Fibroblast of mammary gland (primary cell): Measurements from ENCODE around the gene WFIKKN1.
A peak's percentile ranks its signal among the peaks of the same experiment; 100 is the strongest.

Experiments
- DNase-seq: peaks from one replicate; pipeline ENCODE4 v3.0.0-alpha.2; 2010; ENCODE audit warnings: low read depth
- H3K4me3 ChIP-seq: 2 replicates; pipeline ENCODE4 v1.5.1; 2011; ENCODE audit warnings: low read depth, mild to moderate bottlenecking, low read length, moderate library complexity; ENCODE audit not compliant: control insufficient read depth
- TF ChIP-seq, protein P1 (sequence below): conservative IDR thresholded peaks from 2 replicates; pipeline ENCODE4 v1.5.1; 2011; ENCODE audit warnings: low read depth, low read length, inconsistent platforms; ENCODE audit not compliant: control insufficient read depth, insufficient read depth

Gene WFIKKN1

DNA sequence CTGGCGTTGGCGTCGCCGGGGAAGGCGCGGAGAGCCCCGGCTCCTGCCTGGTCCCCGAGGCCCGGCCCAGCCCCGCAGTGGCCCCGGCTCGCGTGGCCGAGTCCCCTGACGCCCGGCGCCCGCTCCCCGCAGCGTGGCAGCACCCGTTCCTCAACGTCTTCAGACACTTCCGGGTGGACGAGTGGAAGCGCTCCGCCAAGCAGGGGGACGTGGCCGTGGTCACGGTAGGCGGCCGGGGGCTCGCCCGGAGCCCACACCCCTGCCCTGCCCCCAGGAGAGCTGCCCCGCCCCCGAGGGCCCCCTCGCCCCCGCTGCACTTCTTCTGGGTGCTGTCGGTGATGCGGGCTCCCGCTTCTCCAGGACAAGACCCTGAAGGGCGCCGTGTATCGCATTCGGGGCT lies 18.8 kb downstream of the WFIKKN1 start:
- TF ChIP-seq, protein P1, sequence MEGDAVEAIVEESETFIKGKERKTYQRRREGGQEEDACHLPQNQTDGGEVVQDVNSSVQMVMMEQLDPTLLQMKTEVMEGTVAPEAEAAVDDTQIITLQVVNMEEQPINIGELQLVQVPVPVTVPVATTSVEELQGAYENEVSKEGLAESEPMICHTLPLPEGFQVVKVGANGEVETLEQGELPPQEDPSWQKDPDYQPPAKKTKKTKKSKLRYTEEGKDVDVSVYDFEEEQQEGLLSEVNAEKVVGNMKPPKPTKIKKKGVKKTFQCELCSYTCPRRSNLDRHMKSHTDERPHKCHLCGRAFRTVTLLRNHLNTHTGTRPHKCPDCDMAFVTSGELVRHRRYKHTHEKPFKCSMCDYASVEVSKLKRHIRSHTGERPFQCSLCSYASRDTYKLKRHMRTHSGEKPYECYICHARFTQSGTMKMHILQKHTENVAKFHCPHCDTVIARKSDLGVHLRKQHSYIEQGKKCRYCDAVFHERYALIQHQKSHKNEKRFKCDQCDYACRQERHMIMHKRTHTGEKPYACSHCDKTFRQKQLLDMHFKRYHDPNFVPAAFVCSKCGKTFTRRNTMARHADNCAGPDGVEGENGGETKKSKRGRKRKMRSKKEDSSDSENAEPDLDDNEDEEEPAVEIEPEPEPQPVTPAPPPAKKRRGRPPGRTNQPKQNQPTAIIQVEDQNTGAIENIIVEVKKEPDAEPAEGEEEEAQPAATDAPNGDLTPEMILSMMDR: no peak
- peak overlapping the region; percentile 54 for H3K4me3 ChIP-seq
- no peak for DNase-seq

DNA sequence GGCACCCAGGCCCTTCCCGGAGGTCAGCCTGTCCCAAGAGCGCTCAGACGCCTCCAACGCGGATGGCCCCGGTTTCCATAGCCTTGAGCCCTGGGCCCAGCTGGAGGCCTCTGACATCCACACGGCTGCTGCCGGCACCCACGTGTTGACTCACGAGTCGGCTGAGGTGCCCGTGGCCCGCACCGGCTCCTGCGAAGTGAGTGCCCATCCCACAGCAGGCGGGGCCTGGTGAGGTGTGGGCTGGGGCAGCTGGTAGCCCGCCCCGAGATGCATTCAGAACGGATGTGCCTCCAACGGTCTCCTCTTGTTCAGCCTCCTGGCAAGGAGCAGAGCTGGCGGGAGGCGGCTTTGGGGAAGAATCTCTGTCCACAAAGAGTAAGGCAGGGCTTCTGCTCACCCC lies 21.1 kb downstream of the WFIKKN1 start:
- no peak overlapping the region for H3K4me3 ChIP-seq
- TF ChIP-seq, protein P1: no peak
- DNase-seq: no peak

DNA sequence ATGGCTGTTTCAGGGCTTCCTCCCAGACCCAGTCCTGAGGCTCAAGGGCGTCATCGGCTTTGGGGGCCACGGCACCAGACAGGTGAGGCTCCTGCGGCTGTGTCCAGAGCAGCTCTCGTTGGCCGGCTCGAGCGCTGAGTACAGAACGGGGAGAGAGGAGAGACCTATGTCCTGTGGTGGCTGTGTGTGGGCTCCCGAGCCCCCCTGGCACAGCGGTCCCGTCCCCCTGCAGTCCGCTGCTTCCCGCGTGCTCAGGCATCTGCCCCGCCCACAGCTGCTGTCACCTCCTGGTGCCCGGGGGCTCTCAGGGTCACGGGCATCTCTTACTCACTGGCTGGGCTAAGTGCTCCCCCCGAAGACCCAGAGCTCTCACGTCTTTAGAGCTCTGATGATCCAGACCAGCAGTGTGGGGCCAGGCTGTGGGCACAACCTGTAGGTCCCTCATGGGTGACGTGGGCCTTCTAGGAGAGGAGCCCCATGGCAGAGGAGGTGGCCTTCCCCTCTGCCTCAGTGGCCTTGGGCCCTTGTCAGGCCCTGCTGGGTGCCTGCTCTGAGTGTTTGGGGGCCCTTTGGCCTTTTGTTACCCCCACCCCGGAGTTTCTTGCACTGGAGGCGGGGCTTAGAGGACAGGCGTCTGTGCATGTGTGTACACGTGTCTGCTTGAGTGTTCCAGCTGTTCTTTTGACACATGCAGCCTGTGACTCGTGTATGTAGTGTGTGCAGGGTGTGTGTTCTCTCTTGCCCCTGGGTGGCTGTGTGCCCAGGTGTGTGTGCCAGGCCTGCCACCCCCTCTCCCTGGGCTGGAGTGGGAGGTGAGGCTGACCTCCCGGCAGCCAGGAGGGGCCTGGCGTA lies 21.9 kb downstream of the WFIKKN1 start:
- H3K4me3 ChIP-seq: no peak overlapping the region
- no peak for DNase-seq
- TF ChIP-seq, protein P1: no peak

DNA sequence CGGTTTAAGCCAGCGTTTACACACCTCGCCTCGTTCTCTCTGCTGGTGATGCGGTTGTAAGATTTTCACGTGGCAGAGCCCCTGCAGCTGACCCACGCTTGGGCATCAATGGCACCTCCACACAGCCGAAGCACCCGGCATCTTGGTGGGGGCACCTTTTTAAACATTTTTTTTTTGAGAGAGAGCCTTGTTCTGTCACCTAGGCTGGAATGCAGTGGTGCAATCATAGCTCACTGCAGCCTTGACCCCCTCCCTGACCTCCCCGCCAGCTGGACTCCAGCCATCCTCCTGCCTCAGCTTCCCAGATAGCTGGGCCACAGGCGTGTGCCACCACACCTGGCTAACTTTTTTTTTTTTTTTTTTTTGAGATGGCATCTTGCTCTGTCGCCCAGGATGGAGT lies 23.2 kb downstream of the WFIKKN1 start:
- no peak for DNase-seq
- no peak overlapping the region for H3K4me3 ChIP-seq
- TF ChIP-seq, protein P1: no peak

DNA sequence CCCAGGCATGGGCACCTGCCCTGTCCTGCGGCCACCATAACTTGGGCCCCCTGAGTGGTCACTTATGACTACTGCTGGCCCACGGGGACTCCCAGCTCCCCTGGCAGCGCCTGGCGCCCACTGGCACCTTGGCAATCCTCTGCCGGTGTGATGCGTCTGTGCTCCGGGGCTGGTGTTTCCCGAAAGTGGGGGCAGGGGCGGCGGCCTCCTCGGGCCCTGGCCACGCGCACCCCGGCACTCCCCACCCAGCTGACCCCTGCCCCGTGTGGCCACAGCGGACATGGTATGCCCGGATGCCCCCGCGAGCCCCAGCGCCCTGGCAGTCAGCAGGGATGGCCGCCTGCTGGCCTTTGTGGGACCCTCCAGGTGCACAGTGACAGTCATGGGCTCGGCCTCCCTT lies 26.7 kb downstream of the WFIKKN1 start:
- TF ChIP-seq, protein P1: no peak
- DNase-seq: no peak
- no peak overlapping the region for H3K4me3 ChIP-seq

DNA sequence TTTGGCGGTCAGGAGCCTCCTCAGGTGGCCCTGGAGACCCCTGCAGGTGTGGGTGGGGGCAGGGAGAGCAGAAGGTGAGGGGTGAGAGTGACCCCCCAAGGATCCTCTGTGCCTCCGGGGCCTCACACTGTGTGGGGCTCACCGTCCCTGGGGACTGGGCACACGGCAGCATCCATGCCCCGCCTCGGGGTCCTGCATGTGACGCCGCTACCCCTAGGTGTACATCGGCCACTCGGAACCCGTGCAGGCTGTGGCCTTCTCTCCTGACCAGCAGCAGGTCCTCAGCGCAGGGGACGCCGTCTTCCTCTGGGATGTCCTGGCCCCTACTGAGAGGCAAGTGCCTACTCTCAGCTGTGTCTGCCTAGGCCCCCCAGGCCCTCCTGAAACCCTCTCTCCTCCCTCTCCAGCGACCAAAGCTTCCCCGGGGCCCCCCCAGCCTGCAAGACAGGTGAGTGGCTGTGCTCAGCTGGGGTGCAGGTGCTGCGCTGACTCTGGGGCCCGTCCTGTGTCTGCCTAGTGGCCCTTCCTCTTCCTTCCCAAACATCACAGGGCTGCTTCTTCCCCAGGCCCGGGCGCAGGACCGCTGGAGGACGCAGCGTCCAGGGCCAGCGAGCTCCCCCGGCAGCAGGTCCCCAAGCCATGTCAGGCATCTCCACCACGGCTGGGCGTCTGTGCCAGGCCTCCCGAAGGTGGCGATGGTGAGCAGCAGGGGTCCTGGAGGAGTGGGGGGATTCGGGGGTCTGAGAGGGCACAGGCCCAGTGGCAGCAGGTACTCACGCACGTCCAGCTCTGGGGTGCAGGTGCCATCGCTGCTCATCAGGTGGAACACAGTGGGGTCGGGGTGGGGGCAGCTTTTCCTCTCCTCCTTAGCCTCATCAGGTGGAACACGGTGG lies 28.1 kb downstream of the WFIKKN1 start:
- DNase-seq: no peak
- H3K4me3 ChIP-seq: no peak overlapping the region

More for the DNA sequence above, 28.1 kb downstream of the WFIKKN1 start:
- TF ChIP-seq, protein P1: peak; percentile 2
